ENCODE results near the gene RNF31.
A peak's percentile ranks its signal among the peaks of the same experiment; 100 is the strongest.
"Not testable (repeated sequence)": the region's sequence is repeated elsewhere in the genome, so short reads cannot be mapped to it uniquely, and the experiment has no call there.

RNF31 gene

DNA sequence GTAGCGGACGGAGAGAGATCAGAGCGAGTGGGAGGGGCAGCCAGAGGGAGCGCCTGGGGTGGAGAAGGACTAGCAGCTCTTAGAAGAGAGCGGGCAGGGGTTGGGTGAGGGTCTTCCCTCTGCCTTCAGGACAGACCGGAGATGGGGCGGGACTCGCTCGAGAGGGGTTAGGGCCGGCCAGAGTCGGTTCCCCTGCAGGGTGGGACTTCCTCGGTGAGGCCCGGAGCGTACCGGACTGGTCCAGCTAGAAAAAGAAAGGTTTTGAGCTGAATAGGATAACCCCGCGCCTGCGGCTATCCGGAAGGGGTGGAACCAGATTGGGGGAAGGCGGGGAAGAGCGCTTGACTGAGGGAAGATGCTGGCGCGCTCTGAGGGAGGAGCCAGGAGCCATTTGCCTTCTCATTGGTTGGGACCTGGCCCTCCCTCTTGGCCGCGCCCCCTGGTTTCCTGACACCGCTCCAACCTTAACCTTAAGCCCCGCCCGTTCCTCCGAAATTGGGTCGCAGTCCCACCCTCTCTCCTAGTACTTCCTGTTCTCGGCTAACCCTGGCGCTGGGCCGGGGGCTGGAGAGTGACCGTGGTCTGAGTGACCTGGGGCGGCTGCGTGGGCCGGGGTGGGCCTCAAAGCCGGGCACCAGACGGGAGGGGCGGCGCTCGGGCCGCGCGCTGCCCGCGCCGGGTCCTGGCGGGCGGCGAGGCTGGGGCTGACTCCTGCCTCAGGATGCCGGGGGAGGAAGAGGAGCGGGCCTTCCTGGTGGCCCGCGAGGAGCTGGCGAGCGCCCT lies at the start of gene RNF31:
TSS of gene RNF31 (plus strand) at position 521 of the 783 bp plus-strand sequence. CDS start at position 722, 201 bp downstream.
- DNase-seq = peak; percentile 97

DNA sequence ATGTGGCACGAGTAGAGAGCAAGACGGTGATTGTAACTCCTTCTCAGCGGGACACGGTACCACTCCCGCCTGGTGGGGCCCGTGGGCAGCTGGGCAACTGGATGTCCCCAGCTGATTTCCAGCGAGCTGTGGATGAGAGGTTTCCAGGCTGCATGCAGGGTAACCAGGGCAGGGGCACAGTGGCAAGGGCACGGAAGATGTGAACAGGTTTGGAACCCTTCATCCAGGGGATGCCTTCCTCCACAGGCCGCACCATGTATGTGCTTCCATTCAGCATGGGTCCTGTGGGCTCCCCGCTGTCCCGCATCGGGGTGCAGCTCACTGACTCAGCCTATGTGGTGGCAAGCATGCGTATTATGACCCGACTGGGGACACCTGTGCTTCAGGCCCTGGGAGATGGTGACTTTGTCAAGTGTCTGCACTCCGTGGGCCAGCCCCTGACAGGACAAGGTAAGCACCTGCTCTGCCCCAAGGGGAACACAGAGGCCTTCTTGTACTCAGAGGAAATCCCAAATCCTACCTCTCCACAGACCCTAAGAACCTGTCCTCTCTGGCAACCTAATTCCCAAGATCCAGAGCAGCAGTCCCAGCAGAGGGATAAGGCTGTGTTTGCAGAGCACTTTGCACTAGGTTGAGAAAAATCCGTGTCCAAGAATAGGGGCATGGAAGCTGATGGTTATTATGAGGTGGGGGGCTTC lies 48.9 kb upstream of the RNF31 start:
- DNase-seq = no peak

DNA sequence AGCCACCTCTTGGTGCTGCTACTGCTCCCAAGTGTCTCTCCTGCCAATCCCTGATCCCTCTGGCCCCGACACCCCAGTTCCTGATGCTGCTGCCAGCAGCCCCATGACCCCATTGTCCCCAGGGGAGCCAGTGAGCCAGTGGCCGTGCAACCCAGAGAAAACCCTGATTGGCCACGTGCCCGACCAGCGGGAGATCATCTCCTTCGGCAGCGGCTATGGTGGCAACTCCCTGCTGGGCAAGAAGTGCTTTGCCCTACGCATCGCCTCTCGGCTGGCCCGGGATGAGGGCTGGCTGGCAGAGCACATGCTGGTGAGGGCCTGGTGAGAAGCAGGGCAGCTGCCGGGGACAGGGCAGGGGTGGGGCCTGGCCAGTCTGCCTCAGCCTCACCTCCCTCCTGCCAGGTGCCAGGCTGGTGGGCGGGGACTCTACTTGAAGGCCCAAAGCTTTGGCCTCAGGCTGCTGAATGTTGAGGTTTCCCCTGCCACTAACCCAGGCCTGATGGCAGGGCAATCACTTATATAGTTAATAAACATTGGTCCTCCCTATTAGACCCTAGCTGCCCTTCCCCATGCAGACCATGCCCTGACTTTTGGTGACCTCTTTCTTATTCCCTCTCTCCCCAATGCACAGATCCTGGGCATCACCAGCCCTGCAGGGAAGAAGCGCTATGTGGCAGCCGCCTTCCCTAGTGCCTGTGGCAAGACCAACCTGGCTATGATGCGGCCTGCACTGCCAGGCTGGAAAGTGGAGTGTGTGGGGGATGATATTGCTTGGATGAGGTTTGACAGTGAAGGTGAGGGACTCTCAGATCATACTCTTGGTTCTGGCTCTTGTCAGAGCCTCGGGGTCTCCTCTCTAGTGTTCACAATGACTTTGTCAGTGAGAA lies 48.1 kb upstream of the RNF31 start:
- peak; percentile 63 for DNase-seq

DNA sequence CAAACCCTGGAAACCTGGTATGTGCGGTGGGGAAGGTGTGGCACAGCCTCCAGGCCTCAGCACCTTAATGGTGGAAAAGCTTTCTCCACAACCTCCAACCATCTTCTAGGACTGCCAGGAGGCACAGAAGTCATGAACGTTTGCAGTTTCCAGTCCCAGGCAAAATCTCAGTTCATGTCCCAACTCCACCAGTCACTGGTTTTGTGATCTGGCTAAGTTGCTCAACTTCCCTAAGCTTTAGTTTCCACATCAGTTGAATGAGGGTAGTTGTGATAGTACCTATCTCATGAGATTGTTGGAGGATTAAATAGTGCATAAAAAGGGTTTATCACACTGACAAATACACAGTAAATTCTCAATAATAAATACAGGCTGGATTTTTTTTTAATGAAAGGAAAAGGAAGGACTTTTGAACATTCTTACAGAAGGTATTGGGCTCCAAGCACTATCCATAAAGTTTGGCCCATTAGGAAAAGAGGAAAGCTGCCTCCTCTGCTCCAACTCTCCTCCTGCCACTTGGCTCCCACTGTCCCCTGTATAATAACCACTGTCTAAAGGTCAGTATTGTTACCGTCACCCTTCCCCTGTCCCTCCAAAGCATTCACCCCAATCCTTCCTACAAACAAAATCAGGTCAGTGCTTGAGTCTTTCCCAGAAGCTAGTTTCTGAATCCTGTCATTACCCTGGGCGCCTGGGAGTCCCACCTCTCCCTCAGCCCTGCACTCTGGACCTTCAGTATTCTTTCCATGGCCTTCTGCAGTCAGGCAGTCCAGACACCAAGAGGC lies 46.9 kb upstream of the RNF31 start:
- DNase-seq = no peak

DNA sequence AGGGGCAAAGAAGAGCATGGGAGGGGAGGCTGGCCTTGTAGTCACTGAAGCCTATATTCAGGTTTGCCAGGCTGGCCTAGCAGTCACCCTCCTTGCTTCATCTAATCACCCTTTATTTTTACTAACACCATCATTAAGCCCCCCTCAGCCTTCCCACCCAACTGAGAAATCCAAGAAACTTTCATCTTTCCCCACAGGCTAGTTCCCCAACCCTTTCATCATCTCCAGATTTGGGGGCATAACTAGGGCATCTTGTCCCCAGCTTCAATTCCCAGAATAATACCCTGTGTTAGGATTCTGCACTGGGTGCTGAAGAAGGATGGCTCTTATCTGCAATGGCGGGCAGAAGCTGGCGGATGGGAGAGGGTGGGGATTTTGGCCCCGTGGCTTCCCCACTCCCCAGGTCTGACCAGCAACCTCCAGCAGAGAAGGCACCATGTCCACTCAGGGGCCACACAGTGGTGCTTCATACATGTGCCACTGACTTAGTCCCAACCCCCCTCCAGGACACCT lies 46.3 kb upstream of the RNF31 start:
- no peak for DNase-seq

DNA sequence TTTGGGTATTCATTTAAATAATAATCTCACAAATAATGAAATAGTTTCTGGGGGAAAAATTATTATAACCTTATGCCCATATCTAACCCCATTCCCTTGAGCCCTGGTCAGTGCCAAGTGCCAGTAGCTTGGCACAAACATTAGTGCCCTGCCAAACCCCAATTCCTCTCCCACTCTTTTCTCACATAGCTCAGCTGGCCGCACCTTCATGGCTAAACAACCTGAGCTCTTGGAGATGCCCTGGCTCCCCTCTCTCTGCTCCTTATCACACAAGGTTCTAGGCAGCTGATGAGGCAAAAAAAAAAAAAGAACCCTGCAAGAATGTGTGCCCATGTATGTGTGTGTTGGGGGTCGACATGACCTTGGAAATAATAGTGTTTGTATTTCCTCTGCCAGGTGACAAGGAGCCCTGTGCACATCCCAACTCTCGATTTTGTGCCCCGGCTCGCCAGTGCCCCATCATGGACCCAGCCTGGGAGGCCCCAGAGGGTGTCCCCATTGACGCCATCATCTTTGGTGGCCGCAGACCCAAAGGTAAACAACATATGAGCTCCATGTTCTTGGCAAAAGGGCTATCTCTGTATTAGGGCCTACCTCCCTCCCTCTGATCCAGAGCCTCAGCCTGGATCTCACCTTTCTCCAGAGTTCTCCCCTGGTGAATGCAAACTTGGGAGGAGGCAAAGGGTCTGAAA lies 44.8 kb upstream of the RNF31 start:
- DNase-seq = no peak

DNA sequence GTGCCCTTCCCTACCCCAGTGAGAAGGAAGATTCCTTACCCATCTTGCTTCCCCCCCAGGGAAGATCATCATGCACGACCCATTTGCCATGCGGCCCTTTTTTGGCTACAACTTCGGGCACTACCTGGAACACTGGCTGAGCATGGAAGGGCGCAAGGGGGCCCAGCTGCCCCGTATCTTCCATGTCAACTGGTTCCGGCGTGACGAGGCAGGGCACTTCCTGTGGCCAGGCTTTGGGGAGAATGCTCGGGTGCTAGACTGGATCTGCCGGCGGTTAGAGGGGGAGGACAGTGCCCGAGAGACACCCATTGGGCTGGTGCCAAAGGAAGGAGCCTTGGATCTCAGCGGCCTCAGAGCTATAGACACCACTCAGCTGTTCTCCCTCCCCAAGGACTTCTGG lies 43.8 kb upstream of the RNF31 start:
- DNase-seq = no peak

DNA sequence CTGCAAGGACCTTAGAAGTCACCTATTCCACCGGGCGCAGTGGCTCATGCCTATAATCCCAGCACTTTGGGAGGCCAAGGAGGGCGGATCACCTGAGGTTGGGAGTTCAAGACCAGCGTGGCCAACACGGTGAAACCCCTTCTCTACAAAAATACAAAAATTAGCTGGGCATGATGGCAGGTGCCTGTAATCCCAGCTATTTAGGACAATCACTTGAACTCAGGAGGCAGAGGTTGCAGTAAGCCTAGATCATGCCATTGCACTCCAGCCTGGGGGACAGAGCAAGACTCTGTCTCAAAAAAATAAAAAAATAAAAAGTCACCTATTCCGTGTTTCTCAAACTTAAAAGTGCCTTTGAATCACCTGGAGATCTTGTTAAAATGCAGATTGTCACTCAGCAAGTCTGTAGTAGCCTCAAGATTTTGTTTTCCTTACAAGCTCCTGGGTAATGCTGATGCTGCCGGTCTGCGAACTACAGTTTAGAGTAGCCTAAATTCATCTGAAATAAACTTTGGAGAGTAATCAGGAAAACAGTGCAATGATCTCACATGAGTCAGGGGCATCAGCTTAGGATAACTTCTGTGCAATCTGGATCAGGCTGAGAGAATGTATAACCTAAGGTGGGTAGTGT lies 41.6 kb upstream of the RNF31 start:
- DNase-seq = not testable (repeated sequence)

DNA sequence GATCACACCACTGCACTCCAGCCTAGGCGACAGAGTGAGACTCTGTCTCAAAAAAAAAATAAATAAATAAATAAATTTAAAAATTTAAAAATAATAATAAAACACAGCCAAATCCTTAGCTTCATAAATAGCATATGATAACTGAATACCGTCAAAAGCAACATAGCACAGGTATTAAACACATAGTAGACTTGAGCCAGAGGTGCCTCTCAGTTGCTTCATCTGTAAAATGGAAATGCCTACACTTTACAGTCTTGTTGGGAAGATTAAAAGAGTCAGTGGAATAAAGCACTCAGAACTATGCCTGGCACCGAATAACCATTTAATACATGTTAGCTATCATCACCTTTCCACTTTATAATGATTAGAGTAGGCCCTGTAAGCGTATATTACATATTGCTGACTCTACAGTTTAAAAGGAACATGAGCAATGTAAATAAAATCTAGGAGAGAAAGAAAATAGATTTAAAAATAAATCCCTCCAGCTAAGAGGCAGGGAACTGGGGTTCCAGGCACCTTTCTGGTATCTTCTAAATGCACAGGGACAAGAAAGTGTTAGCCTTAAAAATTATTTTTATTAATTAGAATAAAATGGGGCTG lies 40.5 kb upstream of the RNF31 start:
- DNase-seq = no peak

DNA sequence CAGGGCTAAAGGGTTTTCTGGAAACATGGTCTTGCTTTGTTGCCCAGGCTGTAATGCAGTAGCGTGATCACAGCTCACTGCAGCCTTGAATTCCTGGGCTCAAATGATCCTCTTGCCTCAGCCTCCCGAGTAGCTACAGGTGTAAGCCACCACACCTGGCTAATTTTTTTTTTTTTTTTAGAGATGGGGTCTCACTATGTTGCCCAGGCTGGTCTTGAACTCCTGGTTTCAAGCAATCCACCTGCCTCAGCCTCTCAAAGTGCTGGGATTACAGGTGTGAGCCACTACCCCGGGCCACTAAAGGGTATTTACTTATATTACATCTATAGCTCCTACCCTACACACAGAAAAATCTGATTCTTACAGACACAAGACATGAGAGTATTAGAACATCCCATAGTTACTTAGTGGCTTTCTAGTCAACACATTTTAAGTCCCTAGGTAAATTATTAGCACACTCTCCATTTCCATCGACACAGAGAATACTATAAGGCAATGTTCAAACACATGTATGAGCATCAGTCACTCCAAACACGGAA lies 38.9 kb upstream of the RNF31 start:
- DNase-seq = no peak

DNA sequence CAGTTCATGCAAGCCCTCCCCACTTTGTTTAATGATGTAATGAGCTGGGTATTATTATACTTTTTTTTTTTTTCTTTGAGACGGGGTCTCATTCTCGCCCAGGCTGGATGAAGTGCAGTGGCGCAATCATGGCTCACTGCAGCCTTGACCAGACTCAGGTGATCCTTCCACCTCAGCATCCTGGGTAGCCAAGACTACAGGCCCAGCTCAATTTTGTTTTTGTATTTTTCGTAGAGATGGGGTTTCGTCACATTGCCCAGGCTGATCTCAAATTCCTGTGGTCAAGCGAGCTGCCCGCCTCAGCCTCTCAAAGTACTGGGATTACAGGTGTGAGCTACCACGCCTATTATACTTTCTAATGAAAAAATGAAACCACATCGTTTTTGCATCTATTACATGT lies 37.2 kb upstream of the RNF31 start:
- no peak for DNase-seq

DNA sequence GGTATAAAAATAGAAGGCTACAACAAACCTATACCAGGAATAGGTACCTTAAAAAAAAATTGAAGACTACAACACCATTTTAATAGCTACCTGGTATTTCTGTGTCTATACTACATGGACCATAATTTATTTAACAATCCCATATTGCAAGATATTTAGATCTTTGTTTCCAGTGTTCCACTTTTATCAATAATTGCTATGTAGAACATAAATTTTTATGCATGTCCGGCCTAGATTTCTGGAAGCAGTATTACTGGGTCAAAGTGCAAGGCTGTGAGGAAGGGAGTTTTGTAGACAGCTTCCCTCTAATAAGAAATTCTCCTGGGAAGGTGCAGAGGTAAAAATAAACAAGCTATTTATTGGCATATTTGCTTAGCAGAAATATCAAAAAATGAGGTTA lies 36.8 kb upstream of the RNF31 start:
- DNase-seq = no peak

DNA sequence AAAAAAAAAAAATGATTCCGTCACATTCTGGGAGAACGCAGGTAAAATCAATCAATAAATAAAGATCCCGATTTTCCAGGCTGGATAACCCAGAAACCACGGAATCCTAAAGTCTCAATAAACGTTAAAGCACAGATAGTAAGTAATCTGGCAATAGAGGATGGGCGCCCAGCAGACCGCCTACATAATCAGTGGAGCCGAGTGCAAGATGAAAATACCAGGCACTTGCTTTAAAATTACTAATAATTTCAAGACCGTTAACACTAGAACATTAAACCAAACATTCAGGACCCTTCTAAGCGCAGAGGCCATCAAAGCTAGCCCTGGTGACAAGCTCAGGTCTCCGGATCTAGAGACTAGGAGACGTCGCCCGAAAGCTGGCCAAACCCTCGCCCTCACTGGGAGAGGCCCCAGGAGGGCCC lies 33.9 kb upstream of the RNF31 start:
- no peak for DNase-seq

DNA sequence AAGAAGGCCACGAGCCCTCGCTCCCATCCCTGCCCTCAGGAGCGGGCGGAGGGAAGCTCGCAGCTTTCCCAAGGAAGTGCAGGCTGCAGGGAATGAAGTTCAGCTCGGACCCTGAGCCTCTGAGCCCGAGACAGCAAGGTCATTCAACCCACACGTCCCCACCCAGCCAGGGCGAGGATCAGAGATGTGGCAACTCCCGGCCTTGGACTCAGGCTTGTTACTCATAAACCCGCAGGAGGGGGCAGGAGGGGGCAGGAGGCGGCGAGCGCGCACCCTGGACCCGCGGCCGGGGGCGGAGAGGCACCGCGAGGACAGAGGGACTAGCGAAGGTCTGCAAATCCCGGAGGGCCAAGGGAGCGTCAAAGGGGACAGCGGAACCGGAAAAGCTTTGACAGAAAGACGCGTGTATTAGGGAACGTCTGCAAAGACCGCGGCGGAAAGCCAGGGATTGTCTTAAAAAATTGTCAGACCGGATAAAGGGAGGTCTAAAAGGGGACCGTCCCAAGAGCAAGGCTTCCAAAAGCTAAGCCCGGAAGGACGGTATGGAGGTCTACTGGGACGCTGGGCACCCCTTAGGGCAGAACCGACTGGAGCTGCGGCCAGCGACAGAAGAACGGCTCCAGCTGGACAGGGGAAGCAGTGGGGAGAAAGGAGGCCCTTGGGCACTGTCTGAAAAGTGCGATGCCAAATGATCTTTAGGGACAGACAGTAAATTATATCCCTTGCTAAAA lies 33.3 kb upstream of the RNF31 start:
- peak; percentile 79 for DNase-seq

DNA sequence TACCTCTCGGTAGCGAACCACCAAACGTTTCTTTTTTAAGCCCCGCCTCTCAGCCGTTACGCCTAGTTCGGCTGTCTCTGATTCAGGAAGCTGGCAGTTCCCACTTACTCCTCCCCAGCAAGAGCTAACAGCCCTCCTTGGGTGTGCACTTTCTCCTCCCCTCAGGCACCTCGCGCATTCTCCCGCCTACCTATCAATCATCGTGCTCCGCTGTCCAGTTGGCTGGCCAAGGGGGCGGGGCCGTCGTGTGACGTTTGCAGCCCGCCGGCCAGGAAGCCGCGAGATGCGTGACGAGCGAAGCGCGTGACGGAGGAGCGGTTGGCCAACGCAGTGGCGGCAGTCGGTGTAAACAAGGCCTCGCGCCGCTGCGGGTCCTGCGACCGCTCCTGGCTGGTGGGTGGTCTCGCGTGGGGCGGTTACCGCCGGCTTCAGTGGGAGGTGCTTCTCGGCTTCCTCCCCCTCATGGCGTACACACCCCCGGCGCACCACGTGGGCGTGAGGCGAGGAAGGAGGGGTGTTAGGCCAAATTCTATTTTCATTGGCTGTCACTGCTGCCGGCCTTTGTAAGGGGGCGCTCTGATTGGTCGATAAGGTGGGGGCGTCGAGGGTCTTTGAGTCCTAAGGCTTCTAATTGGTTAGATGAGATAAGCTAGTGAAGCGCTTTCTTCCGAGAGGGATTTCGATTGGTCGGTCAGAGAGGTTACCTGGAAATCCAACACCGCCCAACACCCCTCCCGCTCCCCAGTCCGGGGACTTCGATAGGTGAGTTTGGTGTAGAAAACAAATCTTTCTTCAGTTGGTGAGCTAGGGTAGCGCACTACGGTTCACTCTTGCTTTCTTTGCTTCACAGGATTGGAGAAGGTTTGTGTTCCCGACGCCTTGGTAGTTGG lies 32.5 kb upstream of the RNF31 start, which contains the start of the genes DCAF11 and NRL:
TSS of gene DCAF11 (plus strand) at position 246 of the 890 bp plus-strand sequence. CDS start 818 bp downstream, outside the sequence.
TSS of gene NRL (minus strand) at position 418 of the 890 bp plus-strand sequence. CDS start 32,101 bp downstream, outside the sequence.
- peak; percentile 100 for DNase-seq

DNA sequence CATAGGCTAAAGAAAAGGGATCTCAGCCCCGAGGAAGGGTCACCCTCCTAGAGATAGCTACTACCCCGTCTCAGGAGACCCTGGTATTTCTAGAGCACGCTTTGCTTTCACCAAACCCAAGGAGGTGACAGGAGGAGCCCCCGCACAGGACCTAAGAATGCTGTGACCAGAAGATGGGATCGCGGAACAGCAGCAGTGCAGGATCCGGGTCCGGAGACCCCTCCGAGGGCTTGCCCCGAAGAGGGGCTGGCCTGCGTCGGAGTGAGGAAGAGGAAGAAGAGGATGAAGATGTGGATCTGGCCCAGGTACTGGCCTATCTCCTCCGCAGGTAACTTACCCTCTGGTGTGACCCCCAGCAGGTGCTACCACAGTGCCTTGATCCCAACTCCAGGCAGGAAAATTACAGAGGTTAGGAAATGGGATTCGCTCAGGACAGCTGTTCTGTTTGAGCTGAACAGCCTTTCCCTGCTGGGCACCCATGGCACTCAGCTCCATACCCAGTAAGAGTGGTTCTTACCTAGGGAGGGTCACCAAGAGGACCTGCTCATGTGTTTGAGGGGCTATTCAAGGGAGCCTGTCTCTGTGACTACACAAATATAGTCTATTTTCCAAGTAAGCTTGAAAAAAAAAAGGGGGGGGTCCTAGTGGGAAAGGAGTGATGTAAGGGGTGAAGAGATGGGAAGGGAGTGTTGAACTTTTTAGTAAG lies 31.7 kb upstream of the RNF31 start:
- DNase-seq = no peak

DNA sequence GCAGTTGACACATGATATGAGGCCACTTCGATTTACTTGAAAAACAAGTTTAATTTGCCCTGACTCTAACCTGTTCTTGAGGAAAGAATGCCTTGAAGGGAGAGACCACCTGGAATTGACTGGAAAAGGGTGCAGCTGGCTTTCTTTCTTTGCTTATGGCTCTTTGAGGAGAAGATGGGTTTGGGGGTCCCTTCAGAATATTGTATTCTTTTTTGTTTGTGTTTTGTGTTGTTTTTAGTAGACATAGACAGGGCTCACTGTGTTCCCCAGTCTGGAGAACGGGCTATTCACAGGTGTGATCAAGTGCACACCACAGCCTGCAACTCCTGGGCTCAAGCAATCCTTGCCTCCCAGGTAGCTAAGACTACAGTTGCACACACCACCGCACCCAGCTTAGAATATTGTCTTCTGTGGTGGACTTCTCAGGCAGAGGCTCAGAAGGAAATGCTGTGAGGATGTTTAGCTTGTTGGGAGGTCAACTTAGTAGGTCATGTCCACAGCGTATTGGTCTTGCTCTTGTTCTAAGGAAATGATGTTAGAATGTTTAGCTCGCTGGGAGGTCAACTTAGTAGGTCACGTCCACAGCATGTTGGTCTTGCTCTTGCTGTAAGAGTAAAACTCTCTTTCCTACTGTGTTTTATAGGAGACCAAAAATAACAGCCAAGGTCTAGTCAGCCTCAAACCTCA lies 31.0 kb upstream of the RNF31 start:
- DNase-seq = no peak
